Measurements from ENCODE around the gene SLC5A6. TPM values are rescaled to one million over a fixed set of nuclear protein-coding genes. Genes with fewer than 3 reads are reported as not detected.
A peak's percentile ranks its signal among the peaks of the same experiment; 100 is the strongest.

The SLC5A6 gene
- total RNA-seq, 1 donor from 2014 or later, result 26.0 TPM

- no peak for DNase-seq (ENCODE audit: low read depth in 2 of 2)
Observed at GRCh38 chr2:27237341-27237945, 25.4 kb upstream of the SLC5A6 start.

- DNase-seq (ENCODE audit: low read depth in 2 of 2), result no peak
Observed at GRCh38 chr2:27236626-27237025, 24.6 kb upstream of the SLC5A6 start.

- no peak for DNase-seq (ENCODE audit: low read depth in 2 of 2)
Observed at GRCh38 chr2:27236136-27236535, 24.1 kb upstream of the SLC5A6 start.

- DNase-seq (ENCODE audit: low read depth in 2 of 2), result no peak
Observed at GRCh38 chr2:27233341-27233740, 21.3 kb upstream of the SLC5A6 start.

- DNase-seq (ENCODE audit: low read depth in 2 of 2), result no peak
Observed at GRCh38 chr2:27231921-27232320, 19.9 kb upstream of the SLC5A6 start.

GRCh38 chr2:27227501-27227900 lies 15.4 kb upstream of the SLC5A6 start:
- DNase-seq (ENCODE audit: low read depth in 2 of 2), result no peak

- DNase-seq (ENCODE audit: low read depth in 2 of 2), result no peak
Observed at GRCh38 chr2:27225526-27225925, 13.5 kb upstream of the SLC5A6 start.

GRCh38 chr2:27223416-27223815 lies 11.3 kb upstream of the SLC5A6 start:
- no peak for DNase-seq (ENCODE audit: low read depth in 2 of 2)

- DNase-seq (ENCODE audit: low read depth in 2 of 2), result no peak
Observed at GRCh38 chr2:27222407-27222806, 10.3 kb upstream of the SLC5A6 start.

GRCh38 chr2:27221166-27221565 lies 9.1 kb upstream of the SLC5A6 start:
- DNase-seq (ENCODE audit: low read depth in 2 of 2), result no peak

- no peak for DNase-seq (ENCODE audit: low read depth in 2 of 2)
Observed at GRCh38 chr2:27220091-27220490, 8.0 kb upstream of the SLC5A6 start.

GRCh38 chr2:27219091-27219490 lies 7.0 kb upstream of the SLC5A6 start:
- DNase-seq (ENCODE audit: low read depth in 2 of 2), result no peak

GRCh38 chr2:27218614-27219013 lies 6.5 kb upstream of the SLC5A6 start:
- no peak for DNase-seq (ENCODE audit: low read depth in 2 of 2)

GRCh38 chr2:27217173-27218121 lies 5.4 kb upstream of the SLC5A6 start, which contains the start of gene CAD:
TSS of gene CAD (plus strand) at chr2:27217369. CDS start at chr2:27217552, 183 bp downstream.
- peak; percentile 91 for DNase-seq (ENCODE audit: low read depth in 2 of 2)

- DNase-seq (ENCODE audit: low read depth in 2 of 2), result no peak
Observed at GRCh38 chr2:27216416-27217137, 4.5 kb upstream of the SLC5A6 start.

- DNase-seq (ENCODE audit: low read depth in 2 of 2), result no peak
Observed at GRCh38 chr2:27214941-27215340, 2.9 kb upstream of the SLC5A6 start.

- peak in 1 of 2 donors; percentile 69 for DNase-seq (ENCODE audit: low read depth in 2 of 2)
Observed at GRCh38 chr2:27212626-27213471, 781 bp upstream of the SLC5A6 start.

- DNase-seq (ENCODE audit: low read depth in 2 of 2), result no peak
Observed at GRCh38 chr2:27211241-27211942, 676 bp downstream of the SLC5A6 start.

GRCh38 chr2:27209621-27210401 lies 2.3 kb downstream of the SLC5A6 start:
- peak in 1 of 2 donors; percentile 29 for DNase-seq (ENCODE audit: low read depth in 2 of 2)

Measured in lung microvascular endothelial cell (primary cell).